Prostate gland (tissue), 2 donors: ENCODE results near the gene ZBTB44. TPM values are rescaled to one million over a fixed set of nuclear protein-coding genes. Genes with fewer than 3 reads are reported as not detected.

Experiments
- DNase-seq: peaks from one replicate; pipeline ENCODE4 v3.0.0-alpha.2; 2019; ENCODE audit warnings: low spot score
- H3K27ac ChIP-seq, 2 donors: fragments of 200-600 bp; sonication (generic); 2 replicates each; pipeline ENCODE4 v1.5.1; 2017 to 2019
- H3K27me3 ChIP-seq: fragments of 200-600 bp; sonication (generic); replicated peaks from 2 replicates; pipeline ENCODE4 v1.5.1; 2019; ENCODE audit not compliant: insufficient read depth
- H3K36me3 ChIP-seq, 2 donors: fragments of 200-600 bp; sonication (generic); 1 replicate in 1 of 2; 2 replicates in 1 of 2; pipeline versions ENCODE4 v1.5.1 to v1.8.1; 2017 to 2019
- H3K4me1 ChIP-seq: fragments of 200-600 bp; sonication (generic); replicated peaks from 2 replicates; pipeline ENCODE4 v1.5.1; 2019
- H3K4me3 ChIP-seq, 2 donors: fragments of 200-600 bp; sonication (generic); 2 replicates each; pipeline ENCODE4 v1.5.1; 2017 to 2019
- H3K9me3 ChIP-seq: fragments of 200-600 bp; sonication (generic); 2 replicates; pipeline ENCODE4 v1.5.1; 2017
- POLR2A ChIP-seq: fragments of 450-650 bp; IDR thresholded peaks from one replicate; pipeline ENCODE4 v1.6.1; 2016; ENCODE audit warnings: antibody characterized with exemption, mild to moderate bottlenecking
- POLR2AphosphoS5 ChIP-seq: sonication (generic); formaldehyde crosslinking; IDR thresholded peaks from one replicate; pipeline ENCODE4 v1.6.1; 2017; ENCODE audit warnings: antibody characterized with exemption
- WGBS: methylation state at CpG from one replicate; pipeline ENCODE4 v1.1.5; 2018; 5-methylcytosine and 5-hydroxymethylcytosine counted together
- intact Hi-C: fragments of 100-400 bp; cut with DNase I; formaldehyde crosslinking; loops from one replicate; pipeline ENCODE4 v1.14.2; 2022
- total RNA-seq, 2 donors: library from RNA; depleted of rRNA; stranded (reverse); fragments of >200 nt; gene quantifications; one replicate each; pipeline ENCODE4 v1.1.0, GENCODE V29; 2016
- TF ChIP-seq, protein P1 (sequence below), 4 experiments: fragments of 200-600 bp in 2 of 4; fragments of 450-650 bp in 2 of 4; sonication (generic) in 2 of 4; IDR thresholded peaks; 1 replicate in 3 of 4; 2 replicates in 1 of 4; pipeline ENCODE4 v1.5.1; 2016 to 2019; ENCODE audit warnings: antibody characterized with exemption in 4 of 4, mild to moderate bottlenecking in 2 of 4, moderate library complexity in 2 of 4

ZBTB44 gene
- total RNA-seq, 2 donors from 2014 or later: 35.9 to 80.3 TPM

DNA sequence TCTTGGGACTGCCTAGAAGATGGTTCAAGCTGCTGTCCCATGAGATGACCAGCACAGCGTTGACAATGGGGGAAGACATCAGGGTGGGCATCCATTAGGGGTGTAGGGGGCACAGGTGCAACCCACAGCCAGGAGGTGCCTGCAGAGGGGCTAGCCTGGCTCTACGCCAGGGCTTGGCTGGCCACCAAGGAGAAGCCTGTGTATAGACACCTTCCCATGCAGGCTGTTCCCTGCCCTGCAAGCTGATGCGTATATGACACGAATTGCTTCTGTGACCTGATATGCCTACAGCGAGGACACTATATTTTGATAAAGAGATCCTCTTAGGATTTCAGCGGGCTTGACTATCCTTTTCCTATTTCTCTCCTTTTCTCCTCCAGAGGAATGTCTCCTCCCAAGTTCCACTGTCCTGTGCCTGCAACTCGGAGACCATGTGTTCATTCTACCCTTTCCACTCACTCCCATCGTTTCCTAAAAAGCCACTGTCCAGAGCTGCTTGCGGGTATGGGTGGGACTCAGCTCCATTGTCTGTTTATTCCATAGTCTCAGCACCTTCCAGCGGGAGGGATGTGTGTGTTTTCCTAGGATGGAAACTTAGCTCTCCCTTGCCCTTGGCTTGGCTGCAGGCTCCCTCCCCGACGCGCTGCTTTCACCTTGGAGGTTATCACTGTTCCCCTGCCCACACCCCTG lies 99.0 kb downstream of the ZBTB44 start:
- no peak for DNase-seq
- 69% methylated on average over 13 of the region's 13 CpGs for WGBS
- no peaks in the 10 kb centered on the region for H3K9me3 ChIP-seq

DNA sequence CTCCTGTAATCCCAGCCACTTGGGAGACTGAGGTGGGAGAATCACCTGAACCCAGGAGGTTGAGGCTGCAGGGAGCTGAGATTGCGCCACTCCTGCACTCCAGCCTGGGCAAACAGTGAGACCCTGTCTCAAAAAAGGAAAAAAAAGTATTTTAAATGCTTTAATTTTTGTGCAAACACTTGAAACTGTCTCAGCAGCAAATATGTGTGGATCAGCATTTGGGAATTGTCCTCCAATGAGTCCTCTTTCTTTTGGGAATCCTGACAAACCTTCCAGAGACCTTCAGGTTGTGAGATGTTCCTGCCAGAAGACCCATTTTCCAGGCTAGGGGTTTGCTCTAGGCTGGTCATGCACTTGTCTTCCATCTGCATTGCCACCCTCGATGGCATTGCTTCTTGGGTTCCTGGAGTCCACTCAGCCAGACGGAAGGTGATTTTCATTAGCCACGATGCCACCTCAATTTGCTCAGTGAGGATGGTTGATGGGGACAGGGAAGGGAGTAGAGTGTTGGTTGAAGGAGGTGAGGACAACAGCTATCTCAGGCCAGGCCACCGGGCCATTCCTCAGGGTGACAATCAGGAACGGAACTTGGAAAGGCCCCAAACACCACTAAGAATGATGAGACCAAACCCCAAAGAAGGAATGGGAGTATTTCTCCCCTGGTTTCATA lies 99.7 kb downstream of the ZBTB44 start:
- 88% methylated on average over 6 of the region's 6 CpGs for WGBS

More for the DNA sequence above, 99.0 kb downstream of the ZBTB44 start:
- Histone ChIP-seq H3K27me3 (no peaks in the 10 kb centered on the region), H3K27ac (no peak overlapping the region), H3K4me1 (no peaks in the 10 kb centered on the region), H3K4me3 (no peak overlapping the region), H3K36me3 (no peaks in the 10 kb centered on the region)
- intact Hi-C loops: loop anchor here (2.0 to 10.0 kb wide), 3 partner anchors 172 to 679 kb away; partner anchors contain the start of gene ADAMTS8
- TF ChIP-seq, protein P1, sequence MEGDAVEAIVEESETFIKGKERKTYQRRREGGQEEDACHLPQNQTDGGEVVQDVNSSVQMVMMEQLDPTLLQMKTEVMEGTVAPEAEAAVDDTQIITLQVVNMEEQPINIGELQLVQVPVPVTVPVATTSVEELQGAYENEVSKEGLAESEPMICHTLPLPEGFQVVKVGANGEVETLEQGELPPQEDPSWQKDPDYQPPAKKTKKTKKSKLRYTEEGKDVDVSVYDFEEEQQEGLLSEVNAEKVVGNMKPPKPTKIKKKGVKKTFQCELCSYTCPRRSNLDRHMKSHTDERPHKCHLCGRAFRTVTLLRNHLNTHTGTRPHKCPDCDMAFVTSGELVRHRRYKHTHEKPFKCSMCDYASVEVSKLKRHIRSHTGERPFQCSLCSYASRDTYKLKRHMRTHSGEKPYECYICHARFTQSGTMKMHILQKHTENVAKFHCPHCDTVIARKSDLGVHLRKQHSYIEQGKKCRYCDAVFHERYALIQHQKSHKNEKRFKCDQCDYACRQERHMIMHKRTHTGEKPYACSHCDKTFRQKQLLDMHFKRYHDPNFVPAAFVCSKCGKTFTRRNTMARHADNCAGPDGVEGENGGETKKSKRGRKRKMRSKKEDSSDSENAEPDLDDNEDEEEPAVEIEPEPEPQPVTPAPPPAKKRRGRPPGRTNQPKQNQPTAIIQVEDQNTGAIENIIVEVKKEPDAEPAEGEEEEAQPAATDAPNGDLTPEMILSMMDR (IDR thresholded peaks at IDR 0.05): no peak
- TF ChIP-seq POLR2AphosphoS5 (no peak), POLR2A (no peak)

DNA sequence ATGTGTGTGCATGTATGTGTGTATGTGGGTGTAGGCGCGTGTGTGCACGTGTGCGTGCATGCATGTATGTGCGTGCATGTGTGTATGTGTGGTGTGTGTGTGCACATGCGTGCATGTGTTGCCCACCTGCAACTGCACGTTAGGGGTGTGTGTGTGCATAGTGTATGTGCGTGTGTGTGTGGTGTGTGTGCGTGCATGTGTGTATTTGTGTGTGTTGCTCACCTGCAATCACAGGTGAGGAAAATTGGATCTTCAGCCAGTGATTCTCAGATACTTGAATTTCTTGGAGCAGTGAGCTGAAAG lies 100.8 kb downstream of the ZBTB44 start:
- Histone ChIP-seq H3K9me3 (no peaks in the 10 kb centered on the region), H3K36me3 (no peaks in the 10 kb centered on the region), H3K27me3 (no peaks in the 10 kb centered on the region), H3K4me3 (no peak overlapping the region), H3K4me1 (no peaks in the 10 kb centered on the region), H3K27ac (no peak overlapping the region)
- no peak for DNase-seq
- TF ChIP-seq POLR2A (no peak), POLR2AphosphoS5 (no peak)
- TF ChIP-seq, protein P1 (IDR thresholded peaks at IDR 0.05): no peak
- 95% methylated on average over 9 of the region's 9 CpGs for WGBS
- intact Hi-C loops: loop anchor here (2.0 to 10.0 kb wide), 3 partner anchors 98 to 681 kb away; partner anchors contain the start of genes ADAMTS8 and ZBTB44

More for the DNA sequence above, 99.7 kb downstream of the ZBTB44 start:
- intact Hi-C loops: loop anchor here (2.0 to 10.0 kb wide), 4 partner anchors 97 to 680 kb away; partner anchors contain the start of genes ADAMTS8 and ZBTB44
- Histone ChIP-seq H3K9me3 (no peaks in the 10 kb centered on the region), H3K4me1 (no peaks in the 10 kb centered on the region), H3K36me3 (no peaks in the 10 kb centered on the region), H3K4me3 (no peak overlapping the region), H3K27ac (no peak overlapping the region), H3K27me3 (no peaks in the 10 kb centered on the region)
- DNase-seq: no peak
- TF ChIP-seq, protein P1 (IDR thresholded peaks at IDR 0.05): no peak
- TF ChIP-seq POLR2AphosphoS5: no peak
- TF ChIP-seq POLR2A: no peak

DNA sequence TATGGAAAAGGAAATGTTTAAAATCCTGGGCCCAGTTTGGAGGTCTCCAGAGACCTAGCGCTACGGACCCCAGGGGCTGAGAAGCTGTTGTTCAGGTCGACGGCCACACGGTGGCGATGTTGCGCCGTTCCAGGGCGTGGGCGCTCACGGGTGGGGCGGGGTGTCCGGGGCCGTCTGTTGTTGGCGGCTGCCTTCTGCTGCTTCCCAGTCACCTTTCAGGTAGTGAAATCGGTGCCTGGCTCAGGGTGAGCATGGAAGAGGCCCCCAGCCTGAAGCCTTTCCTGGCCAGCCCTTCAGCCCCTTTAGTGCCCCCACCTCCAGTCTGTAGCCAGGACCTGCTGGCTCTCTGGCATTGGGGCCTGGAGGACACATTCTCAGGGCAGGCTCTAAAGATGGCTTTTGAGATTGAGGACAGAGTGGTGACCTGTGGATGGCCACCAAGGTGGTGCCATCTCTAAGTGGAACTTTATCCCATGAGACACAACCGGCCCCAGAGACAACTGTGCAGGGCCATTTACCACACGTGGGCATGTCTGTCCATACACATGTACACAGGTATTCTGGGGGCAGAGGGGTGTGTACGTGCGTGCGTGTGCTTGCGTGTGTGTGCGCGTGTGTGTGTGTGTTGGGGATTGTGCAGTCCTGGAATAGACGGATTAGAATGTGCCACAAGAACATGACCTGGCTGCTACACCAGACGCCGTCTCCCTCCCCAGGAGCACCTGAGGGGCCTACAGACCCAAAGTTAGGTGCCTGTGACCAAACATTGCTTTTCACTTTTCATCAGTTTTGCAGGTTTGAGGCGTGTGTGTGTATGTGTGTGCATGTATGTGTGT lies 101.4 kb downstream of the ZBTB44 start:
- H3K4me1 ChIP-seq: no peaks in the 10 kb centered on the region
- TF ChIP-seq, protein P1 (IDR thresholded peaks at IDR 0.05): peak; percentile 84 to 89 (median 87)
- TF ChIP-seq POLR2A: no peak
- peak; percentile 19 for TF ChIP-seq POLR2AphosphoS5
- intact Hi-C loops: loop anchor here (5.0 to 10.0 kb wide), 2 partner anchors 99 to 681 kb away; partner anchors contain the start of gene ZBTB44
- H3K9me3 ChIP-seq: no peaks in the 10 kb centered on the region
- peak; percentile 39 for DNase-seq
- no peaks in the 10 kb centered on the region for H3K27me3 ChIP-seq
- H3K36me3 ChIP-seq: no peaks in the 10 kb centered on the region
- H3K27ac ChIP-seq: no peak overlapping the region
- 35% methylated on average over 28 of the region's 28 CpGs for WGBS
- H3K4me3 ChIP-seq: no peak overlapping the region
